ENCODE data around the gene CSRNP2.

- no peak for TF ChIP-seq EZH2 (IDR thresholded peaks at IDR 0.05; ENCODE audit: low read depth, low read length, severe bottlenecking)
- TF ChIP-seq GABPA (IDR thresholded peaks at IDR 0.05; ENCODE audit: borderline replicate concordance, insufficient read depth, low read length), result no peak
- no peak for TF ChIP-seq BACH1 (IDR thresholded peaks at IDR 0.05; ENCODE audit: low read length)
- TF ChIP-seq SRF (IDR thresholded peaks at IDR 0.05; ENCODE audit: low read depth, low read length), result no peak
- TF ChIP-seq CTCF (IDR thresholded peaks at IDR 0.05; ENCODE audit: control extremely low read depth in 1 of 3, insufficient read depth in 1 of 3, low read depth in 1 of 3, low read length in 3 of 3), result no peak
- TF ChIP-seq SP2 (IDR thresholded peaks at IDR 0.05; ENCODE audit: low read length), result no peak
These were observed 35.3 kb upstream of the CSRNP2 start for GRCh38 chr12:51118706-51119105.
